ENCODE results near the gene CASP6. TPM values are rescaled to one million over a fixed set of nuclear protein-coding genes. Genes with fewer than 3 reads are reported as not detected.

Gene CASP6
- total RNA-seq, 1 donor from 2014 or later: 25.2 TPM

DNA sequence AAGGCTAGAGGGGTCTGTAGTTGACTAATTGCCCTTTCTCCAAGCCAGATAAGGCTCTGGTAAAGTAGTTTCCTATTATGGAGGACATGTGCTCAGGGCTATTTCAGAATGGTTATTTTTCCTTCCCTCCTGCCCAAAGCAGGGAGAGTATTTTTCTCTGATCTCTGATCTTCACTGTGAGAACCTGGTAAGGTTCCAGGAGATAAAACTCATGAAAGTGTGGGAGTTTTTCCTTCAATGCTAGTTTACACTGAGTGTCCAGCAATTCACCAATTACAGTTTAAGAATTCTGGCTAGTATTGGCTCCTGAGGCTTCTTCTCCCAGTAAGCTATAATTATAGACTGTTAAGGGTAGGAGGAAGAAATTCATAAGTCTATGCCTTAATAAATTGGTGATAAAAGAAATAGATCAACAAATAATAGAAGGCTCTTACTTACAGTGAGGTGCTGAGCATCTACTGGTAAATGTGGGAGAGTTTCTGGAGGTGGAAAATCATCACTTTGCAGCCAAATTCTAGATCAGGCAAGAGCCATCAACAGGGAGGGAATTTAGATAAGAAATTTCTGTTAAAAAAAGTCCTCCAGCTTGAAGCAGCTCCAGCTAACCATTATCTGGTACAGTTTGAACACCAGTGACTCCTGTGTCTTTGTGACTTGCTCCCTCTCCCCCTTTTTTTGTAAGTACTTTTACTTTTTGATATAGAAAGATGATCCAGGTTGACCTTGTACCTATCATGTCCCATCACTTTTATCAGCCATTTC, 30.9 kb downstream of the CASP6 start:
- Mint-ChIP-seq H3K9me3 (ENCODE audit: unreplicated experiment) (peaks cover 14% of the 10 kb centered on the region), H3K4me3 (ENCODE audit: unreplicated experiment) (no peak overlapping the region), H3K27me3 (ENCODE audit: low read depth, unreplicated experiment) (no peaks in the 10 kb centered on the region), H3K4me1 (ENCODE audit: low read depth, unreplicated experiment) (no peaks in the 10 kb centered on the region), H3K36me3 (ENCODE audit: low read depth, unreplicated experiment) (peaks cover 12% of the 10 kb centered on the region), H3K27ac (ENCODE audit: unreplicated experiment) (no peak overlapping the region)
- Histone ChIP-seq H3K4me2 (ENCODE audit: low read length) (no peak overlapping the region), H3K9me3 (ENCODE audit: insufficient read depth, low read depth, low read length) (no peaks in the 10 kb centered on the region), H3K27me3 (ENCODE audit: insufficient read depth, low read length) (no peaks in the 10 kb centered on the region), H2AFZ (ENCODE audit: low read depth, low read length) (no peak overlapping the region), H3K27ac (ENCODE audit: low read depth, low read length) (no peak overlapping the region), H3K36me3 (ENCODE audit: insufficient read depth, low read length) (no peaks in the 10 kb centered on the region), H3K79me2 (ENCODE audit: insufficient read depth, low read length) (no peaks in the 10 kb centered on the region), H3K9ac (ENCODE audit: low read length) (no peak overlapping the region), H4K20me1 (ENCODE audit: insufficient read depth, low read length) (no peaks in the 10 kb centered on the region), H3K4me1 (ENCODE audit: insufficient read depth, low read length) (no peaks in the 10 kb centered on the region), H3K4me3 (ENCODE audit: insufficient read depth, low read depth, low read length) (no peak overlapping the region)
- TF ChIP-seq, protein P1, sequence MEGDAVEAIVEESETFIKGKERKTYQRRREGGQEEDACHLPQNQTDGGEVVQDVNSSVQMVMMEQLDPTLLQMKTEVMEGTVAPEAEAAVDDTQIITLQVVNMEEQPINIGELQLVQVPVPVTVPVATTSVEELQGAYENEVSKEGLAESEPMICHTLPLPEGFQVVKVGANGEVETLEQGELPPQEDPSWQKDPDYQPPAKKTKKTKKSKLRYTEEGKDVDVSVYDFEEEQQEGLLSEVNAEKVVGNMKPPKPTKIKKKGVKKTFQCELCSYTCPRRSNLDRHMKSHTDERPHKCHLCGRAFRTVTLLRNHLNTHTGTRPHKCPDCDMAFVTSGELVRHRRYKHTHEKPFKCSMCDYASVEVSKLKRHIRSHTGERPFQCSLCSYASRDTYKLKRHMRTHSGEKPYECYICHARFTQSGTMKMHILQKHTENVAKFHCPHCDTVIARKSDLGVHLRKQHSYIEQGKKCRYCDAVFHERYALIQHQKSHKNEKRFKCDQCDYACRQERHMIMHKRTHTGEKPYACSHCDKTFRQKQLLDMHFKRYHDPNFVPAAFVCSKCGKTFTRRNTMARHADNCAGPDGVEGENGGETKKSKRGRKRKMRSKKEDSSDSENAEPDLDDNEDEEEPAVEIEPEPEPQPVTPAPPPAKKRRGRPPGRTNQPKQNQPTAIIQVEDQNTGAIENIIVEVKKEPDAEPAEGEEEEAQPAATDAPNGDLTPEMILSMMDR (IDR thresholded peaks at IDR 0.05; ENCODE audit: insufficient read depth, low read depth, low read length): no peak
- no peak for TF ChIP-seq EZH2 (IDR thresholded peaks at IDR 0.05; ENCODE audit: insufficient read depth, low read length)
- FAIRE-seq (no peak), DNase-seq (ENCODE audit: low read depth) (no peak)

DNA sequence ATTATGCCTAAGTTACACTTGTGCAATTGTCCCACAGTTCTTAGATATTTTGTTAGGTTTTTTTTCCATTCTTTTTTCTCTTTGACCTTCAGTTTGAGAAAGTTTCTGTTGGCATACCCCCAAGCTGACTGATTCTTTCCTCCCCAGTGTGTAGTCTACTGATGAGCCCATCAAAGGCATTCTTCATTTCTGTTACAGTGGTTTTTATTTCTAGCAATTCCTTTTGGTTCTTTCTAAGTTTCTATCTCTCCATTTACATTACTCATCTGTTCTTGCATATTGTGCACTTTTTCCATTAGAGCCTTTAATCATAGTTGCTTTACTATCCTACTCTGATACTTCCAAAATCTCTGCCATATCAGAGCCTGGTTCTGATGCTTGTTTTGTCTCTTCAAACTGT, 31.9 kb downstream of the CASP6 start:
- TF ChIP-seq, protein P1 (IDR thresholded peaks at IDR 0.05; ENCODE audit: insufficient read depth, low read depth, low read length): no peak
- no peak for TF ChIP-seq EZH2 (IDR thresholded peaks at IDR 0.05; ENCODE audit: insufficient read depth, low read length)

More for the DNA sequence above, 31.9 kb downstream of the CASP6 start:
- Mint-ChIP-seq H3K4me1 (ENCODE audit: low read depth, unreplicated experiment) (no peaks in the 10 kb centered on the region), H3K4me3 (ENCODE audit: unreplicated experiment) (no peak overlapping the region), H3K27ac (ENCODE audit: unreplicated experiment) (no peak overlapping the region), H3K9me3 (ENCODE audit: unreplicated experiment) (peaks cover 10% of the 10 kb centered on the region), H3K27me3 (ENCODE audit: low read depth, unreplicated experiment) (no peaks in the 10 kb centered on the region), H3K36me3 (ENCODE audit: low read depth, unreplicated experiment) (peaks cover 6% of the 10 kb centered on the region)
- Histone ChIP-seq H4K20me1 (ENCODE audit: insufficient read depth, low read length) (no peaks in the 10 kb centered on the region), H3K4me1 (ENCODE audit: insufficient read depth, low read length) (no peaks in the 10 kb centered on the region), H3K36me3 (ENCODE audit: insufficient read depth, low read length) (no peaks in the 10 kb centered on the region), H3K9me3 (ENCODE audit: insufficient read depth, low read depth, low read length) (no peaks in the 10 kb centered on the region), H3K4me2 (ENCODE audit: low read length) (no peak overlapping the region), H3K9ac (ENCODE audit: low read length) (no peak overlapping the region), H3K79me2 (ENCODE audit: insufficient read depth, low read length) (no peaks in the 10 kb centered on the region), H3K27me3 (ENCODE audit: insufficient read depth, low read length) (no peaks in the 10 kb centered on the region), H3K27ac (ENCODE audit: low read depth, low read length) (no peak overlapping the region), H2AFZ (ENCODE audit: low read depth, low read length) (no peak overlapping the region), H3K4me3 (ENCODE audit: insufficient read depth, low read depth, low read length) (no peak overlapping the region)
- no peak for DNase-seq (ENCODE audit: low read depth)
- FAIRE-seq: no peak

Data from astrocyte (in vitro differentiated cells and primary cell).